Measurements from ENCODE around the gene ZFP69.

DNA sequence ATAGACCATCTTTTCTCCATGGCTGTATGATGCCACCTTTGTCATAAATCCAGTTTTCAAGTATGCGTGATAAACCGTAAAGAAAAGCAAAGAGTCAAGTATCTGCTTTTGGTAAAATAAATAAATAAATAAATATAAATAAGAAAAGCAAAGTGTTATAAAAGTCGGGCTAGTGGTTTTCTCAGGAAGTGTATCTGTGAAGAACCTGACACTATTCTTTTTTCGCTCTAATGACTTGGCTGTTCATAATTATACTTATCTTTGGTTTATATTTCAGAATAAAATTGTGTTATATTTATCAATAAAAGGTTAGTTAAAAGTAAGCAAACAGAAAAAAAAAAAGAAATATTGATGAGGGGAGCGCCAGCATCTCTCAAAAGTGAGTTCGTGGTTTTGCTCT, 30.9 kb downstream of the ZFP69 start:
- TF ChIP-seq POLR2A (IDR thresholded peaks at IDR 0.05) = no peak
- TF ChIP-seq, protein P1, sequence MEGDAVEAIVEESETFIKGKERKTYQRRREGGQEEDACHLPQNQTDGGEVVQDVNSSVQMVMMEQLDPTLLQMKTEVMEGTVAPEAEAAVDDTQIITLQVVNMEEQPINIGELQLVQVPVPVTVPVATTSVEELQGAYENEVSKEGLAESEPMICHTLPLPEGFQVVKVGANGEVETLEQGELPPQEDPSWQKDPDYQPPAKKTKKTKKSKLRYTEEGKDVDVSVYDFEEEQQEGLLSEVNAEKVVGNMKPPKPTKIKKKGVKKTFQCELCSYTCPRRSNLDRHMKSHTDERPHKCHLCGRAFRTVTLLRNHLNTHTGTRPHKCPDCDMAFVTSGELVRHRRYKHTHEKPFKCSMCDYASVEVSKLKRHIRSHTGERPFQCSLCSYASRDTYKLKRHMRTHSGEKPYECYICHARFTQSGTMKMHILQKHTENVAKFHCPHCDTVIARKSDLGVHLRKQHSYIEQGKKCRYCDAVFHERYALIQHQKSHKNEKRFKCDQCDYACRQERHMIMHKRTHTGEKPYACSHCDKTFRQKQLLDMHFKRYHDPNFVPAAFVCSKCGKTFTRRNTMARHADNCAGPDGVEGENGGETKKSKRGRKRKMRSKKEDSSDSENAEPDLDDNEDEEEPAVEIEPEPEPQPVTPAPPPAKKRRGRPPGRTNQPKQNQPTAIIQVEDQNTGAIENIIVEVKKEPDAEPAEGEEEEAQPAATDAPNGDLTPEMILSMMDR (IDR thresholded peaks at IDR 0.05) = no peak

Data from body of pancreas (tissue), 4 donors.